Esophagus squamous epithelium (tissue), 4 donors: ENCODE results near the gene EPN2.

Experiments
- POLR2A ChIP-seq, 4 donors: fragments of 450-650 bp; IDR thresholded peaks; one replicate each; pipeline ENCODE4 v1.6.1; 2017; ENCODE audit warnings: antibody characterized with exemption in 4 of 4, mild to moderate bottlenecking in 4 of 4, moderate library complexity in 3 of 4
- TF ChIP-seq, protein P1 (sequence below), 6 experiments: fragments of 450-650 bp in 4 of 6; fragments of 200-600 bp in 2 of 6; sonication (generic) in 2 of 6; IDR thresholded peaks; one replicate each; pipeline ENCODE4 v1.5.1; 2016 to 2019; ENCODE audit warnings: antibody characterized with exemption in 6 of 6, mild to moderate bottlenecking in 4 of 6, moderate library complexity in 4 of 6

DNA sequence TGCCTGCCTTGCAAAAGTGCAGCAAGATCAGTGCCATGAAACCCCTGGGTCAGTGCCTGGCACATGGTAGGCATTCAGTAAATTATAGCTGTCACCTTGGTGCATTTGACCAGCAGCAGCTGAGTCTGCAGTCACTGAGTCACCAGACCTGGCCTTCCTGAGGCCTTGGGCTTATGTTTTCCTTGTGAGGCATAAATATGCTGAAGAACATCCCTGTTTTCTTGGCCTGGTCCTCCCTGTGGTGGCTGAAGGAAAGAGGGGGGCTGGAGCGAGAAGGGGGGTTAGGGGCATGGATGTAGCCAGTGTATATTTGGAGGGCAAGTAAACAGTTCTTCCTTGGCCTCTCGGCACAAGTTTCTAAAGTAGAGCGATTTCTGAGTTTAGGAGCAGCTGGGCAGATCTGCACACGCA lies 26.5 kb downstream of the EPN2 start:
- TF ChIP-seq, protein P1, sequence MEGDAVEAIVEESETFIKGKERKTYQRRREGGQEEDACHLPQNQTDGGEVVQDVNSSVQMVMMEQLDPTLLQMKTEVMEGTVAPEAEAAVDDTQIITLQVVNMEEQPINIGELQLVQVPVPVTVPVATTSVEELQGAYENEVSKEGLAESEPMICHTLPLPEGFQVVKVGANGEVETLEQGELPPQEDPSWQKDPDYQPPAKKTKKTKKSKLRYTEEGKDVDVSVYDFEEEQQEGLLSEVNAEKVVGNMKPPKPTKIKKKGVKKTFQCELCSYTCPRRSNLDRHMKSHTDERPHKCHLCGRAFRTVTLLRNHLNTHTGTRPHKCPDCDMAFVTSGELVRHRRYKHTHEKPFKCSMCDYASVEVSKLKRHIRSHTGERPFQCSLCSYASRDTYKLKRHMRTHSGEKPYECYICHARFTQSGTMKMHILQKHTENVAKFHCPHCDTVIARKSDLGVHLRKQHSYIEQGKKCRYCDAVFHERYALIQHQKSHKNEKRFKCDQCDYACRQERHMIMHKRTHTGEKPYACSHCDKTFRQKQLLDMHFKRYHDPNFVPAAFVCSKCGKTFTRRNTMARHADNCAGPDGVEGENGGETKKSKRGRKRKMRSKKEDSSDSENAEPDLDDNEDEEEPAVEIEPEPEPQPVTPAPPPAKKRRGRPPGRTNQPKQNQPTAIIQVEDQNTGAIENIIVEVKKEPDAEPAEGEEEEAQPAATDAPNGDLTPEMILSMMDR (IDR thresholded peaks at IDR 0.05) = no peak
- TF ChIP-seq POLR2A (IDR thresholded peaks at IDR 0.05) = no peak
